A673 (cell line): Measurements from ENCODE around the gene B4GALT6. TPM values are rescaled to one million over a fixed set of nuclear protein-coding genes. Genes with fewer than 3 reads are reported as not detected.

Source experiments
- BruUV-seq: library from RNA; stranded (reverse); fragments of 400-500 nt; replicated peaks from 2 replicates; lab custom pipeline; 2021; lab: Mats Ljungman, UMichigan
- CTCF ChIA-PET: fragments of 300-600 bp; sonication (Branson Sonifier 250); formaldehyde crosslinking; loops from one replicate; lab custom pipeline; 2022; ENCODE audit warnings: antibody characterized with exemption; lab: Charles Lee
- POLR2A ChIA-PET: fragments of 300-600 bp; sonication (Branson Sonifier 250); formaldehyde crosslinking; loops from one replicate; lab custom pipeline; 2022; ENCODE audit warnings: antibody characterized with exemption; ENCODE audit not compliant: low non-redundant PET; lab: Charles Lee
- DNase-seq: peaks from one replicate; pipeline ENCODE4 v3.0.0-alpha.2; 2015; ENCODE audit warnings: low spot score
- H3K27ac ChIP-seq: fragments of 200-600 bp; sonication (generic); 2 replicates; pipeline ENCODE4 v1.5.1; 2016; ENCODE audit warnings: mixed run types, low read depth, mild to moderate bottlenecking, mixed read lengths, antibody characterized with exemption, low read length; ENCODE audit not compliant: poor library complexity, severe bottlenecking
- H3K27me3 ChIP-seq: fragments of 200-600 bp; sonication (generic); replicated peaks from 2 replicates; pipeline ENCODE4 v1.6.1; 2017; ENCODE audit warnings: mixed run types, low read depth, mild to moderate bottlenecking, mixed read lengths, antibody characterized with exemption, low read length; ENCODE audit not compliant: insufficient read depth, poor library complexity
- H3K36me3 ChIP-seq: fragments of 200-600 bp; sonication (generic); 2 replicates; pipeline ENCODE4 v1.6.1; 2016; ENCODE audit warnings: mixed run types, mild to moderate bottlenecking, mixed read lengths, antibody characterized with exemption, low read length; ENCODE audit not compliant: insufficient read depth, poor library complexity, severe bottlenecking
- H3K4me1 ChIP-seq: fragments of 200-600 bp; sonication (generic); 2 replicates; pipeline ENCODE4 v1.6.1; 2017; ENCODE audit warnings: mixed run types, mild to moderate bottlenecking, mixed read lengths, antibody characterized with exemption, low read length; ENCODE audit not compliant: insufficient read depth, poor library complexity, severe bottlenecking
- H3K4me3 ChIP-seq: fragments of 200-600 bp; sonication (generic); 2 replicates; pipeline ENCODE4 v1.5.1; 2016; ENCODE audit warnings: low read depth, mixed run types, mild to moderate bottlenecking, mixed read lengths, low read length; ENCODE audit not compliant: poor library complexity, severe bottlenecking
- H3K9me3 ChIP-seq: fragments of 200-600 bp; sonication (generic); 2 replicates; pipeline ENCODE4 v1.6.1; 2016; ENCODE audit warnings: mixed run types, low read depth, mild to moderate bottlenecking, mixed read lengths, antibody characterized with exemption, low read length; ENCODE audit not compliant: poor library complexity, severe bottlenecking
- CTCF ChIP-seq: fragments of 300-800, 200-600 bp; sonication (generic); conservative IDR thresholded peaks from 2 replicates; pipeline ENCODE4 v1.5.1; 2017; ENCODE audit warnings: low read depth, mild to moderate bottlenecking, antibody characterized with exemption, low read length, moderate library complexity, mixed read lengths
- EZH2 ChIP-seq: fragments of 200-600 bp; sonication (generic); IDR thresholded peaks from 2 replicates; pipeline ENCODE4 v1.6.1; 2017; ENCODE audit warnings: borderline replicate concordance, low read depth, mild to moderate bottlenecking, mixed read lengths, antibody characterized with exemption, low read length; ENCODE audit not compliant: poor library complexity, severe bottlenecking
- intact Hi-C: fragments of 100-400 bp; cut with micrococcal nuclease; formaldehyde crosslinking; loops from one replicate; pipeline ENCODE4 v1.10.0; 2022; ENCODE audit not compliant: unreplicated experiment
- total RNA-seq: library from RNA; stranded (reverse); gene quantifications from 2 replicates; pipeline ENCODE4 v1.2.3, GENCODE V29; 2021

B4GALT6 gene
- total RNA-seq, 1 experiment from 2014 or later, result 6.0 TPM

- TF ChIP-seq EZH2 (no peak), CTCF (no peak)
- H3K9me3 ChIP-seq, result no peaks in the 10 kb centered on the region
- H3K36me3 ChIP-seq, result no peaks in the 10 kb centered on the region
- CTCF ChIA-PET, result no interaction called here
- BruUV-seq, result no TSS peak
- no peak within 1 kb of the TSS for H3K4me3 ChIP-seq
- DNase-seq, result no peak
- POLR2A ChIA-PET, result no interaction called here
- H3K4me1 ChIP-seq, result no peaks in the 10 kb centered on the region
- intact Hi-C loops, result no loop called here
- no peaks in the 10 kb centered on the region for H3K27me3 ChIP-seq
- H3K27ac ChIP-seq, result no peak within 1 kb of the TSS
Measured at GRCh38 chr18:31591628-31592027, 92.8 kb downstream of the B4GALT6 start, which contains the start of gene TTR. Gene TTR (plus strand): TSS chr18:31591877. CDS start chr18:31591903, 26 bp downstream.

- BruUV-seq, result no TSS peak
- POLR2A ChIA-PET, result no interaction called here
Measured at GRCh38 chr18:31591113-31591512, 93.3 kb downstream of the B4GALT6 start.

GRCh38 chr18:31590570-31590969, 93.8 kb downstream of the B4GALT6 start:
- Histone ChIP-seq H3K4me3 (no peak overlapping the region), H3K4me1 (no peaks in the 10 kb centered on the region), H3K9me3 (no peaks in the 10 kb centered on the region), H3K27ac (no peak overlapping the region), H3K36me3 (no peaks in the 10 kb centered on the region), H3K27me3 (no peaks in the 10 kb centered on the region)
- no peak for DNase-seq
- no TSS peak for BruUV-seq
- intact Hi-C loops, result no loop called here
- TF ChIP-seq EZH2 (no peak), CTCF (no peak)
- POLR2A ChIA-PET, result no interaction called here
- CTCF ChIA-PET, result no interaction called here

More at GRCh38 chr18:31591113-31591512, 93.3 kb downstream of the B4GALT6 start:
- intact Hi-C loops, result no loop called here
- TF ChIP-seq CTCF (no peak), EZH2 (no peak)
- DNase-seq, result no peak
- no peaks in the 10 kb centered on the region for H3K4me1 ChIP-seq
- no peak overlapping the region for H3K4me3 ChIP-seq
- no peaks in the 10 kb centered on the region for H3K9me3 ChIP-seq
- no peaks in the 10 kb centered on the region for H3K36me3 ChIP-seq
- no peak overlapping the region for H3K27ac ChIP-seq
- CTCF ChIA-PET, result no interaction called here
- no peaks in the 10 kb centered on the region for H3K27me3 ChIP-seq
